Ishikawa (cell line): ENCODE data around the gene SCYGR6.

ENCODE experiments used
- CEBPB ChIP-seq: IDR thresholded peaks from 2 replicates; pipeline ENCODE4 v1.6.1; 2012
- CREB1 ChIP-seq: IDR thresholded peaks from 2 replicates; pipeline ENCODE4 v1.6.1; 2012; ENCODE audit warnings: low read depth
- EGR1 ChIP-seq: IDR thresholded peaks from 2 replicates; pipeline ENCODE4 v1.6.1; 2012
- EP300 ChIP-seq: IDR thresholded peaks from 2 replicates; pipeline ENCODE4 v1.6.1; 2012; ENCODE audit warnings: borderline replicate concordance
- FOXM1 ChIP-seq: IDR thresholded peaks from 2 replicates; pipeline ENCODE4 v1.6.1; 2012; ENCODE audit warnings: low read depth, borderline replicate concordance
- MAX ChIP-seq: IDR thresholded peaks from 2 replicates; pipeline ENCODE4 v1.6.1; 2012
- NFIC ChIP-seq: IDR thresholded peaks from 2 replicates; pipeline ENCODE4 v1.6.1; 2012
- RAD21 ChIP-seq: IDR thresholded peaks from 2 replicates; pipeline ENCODE4 v1.6.1; 2012; ENCODE audit warnings: low read depth
- REST ChIP-seq: IDR thresholded peaks from 2 replicates; pipeline ENCODE4 v1.6.1; 2012; ENCODE audit warnings: low read depth, mild to moderate bottlenecking
- TAF1 ChIP-seq: IDR thresholded peaks from 2 replicates; pipeline ENCODE4 v1.6.1; 2012; ENCODE audit warnings: low read depth, mild to moderate bottlenecking
- TCF12 ChIP-seq: IDR thresholded peaks from 2 replicates; pipeline ENCODE4 v1.6.1; 2012; ENCODE audit warnings: low read depth
- TEAD4 ChIP-seq: IDR thresholded peaks from 2 replicates; pipeline ENCODE4 v1.6.1; 2012
- USF1 ChIP-seq: IDR thresholded peaks from 2 replicates; pipeline ENCODE4 v1.6.1; 2012
- YY1 ChIP-seq: IDR thresholded peaks from 2 replicates; pipeline ENCODE4 v1.6.1; 2012; ENCODE audit warnings: low read depth
- ZBTB7A ChIP-seq: IDR thresholded peaks from 2 replicates; pipeline ENCODE4 v1.6.1; 2012; ENCODE audit warnings: low read depth

Gene SCYGR6

GRCh38 chr2:227696990-227697679 lies 27.4 kb downstream of the SCYGR6 start:
- TF ChIP-seq TEAD4: no peak
- no peak for TF ChIP-seq NFIC
- TF ChIP-seq RAD21: no peak
- TF ChIP-seq CEBPB: no peak
- no peak for TF ChIP-seq TCF12
- no peak for TF ChIP-seq EP300
- TF ChIP-seq ZBTB7A: no peak
- TF ChIP-seq MAX: no peak
- TF ChIP-seq YY1: no peak
- TF ChIP-seq CREB1: no peak
- no peak for TF ChIP-seq EGR1
- no peak for TF ChIP-seq REST
- TF ChIP-seq FOXM1: no peak
- TF ChIP-seq USF1: no peak

- no peak for TF ChIP-seq RAD21
- no peak for TF ChIP-seq NFIC
- no peak for TF ChIP-seq TAF1
- TF ChIP-seq FOXM1: no peak
- no peak for TF ChIP-seq YY1
- TF ChIP-seq TEAD4: no peak
- no peak for TF ChIP-seq MAX
- no peak for TF ChIP-seq CREB1
These were observed 37.4 kb downstream of the SCYGR6 start for GRCh38 chr2:227687189-227687588.

- no peak for TF ChIP-seq CEBPB
These were observed 40.3 kb downstream of the SCYGR6 start for GRCh38 chr2:227684258-227684657.

GRCh38 chr2:227677928-227678327 lies 46.6 kb downstream of the SCYGR6 start:
- no peak for TF ChIP-seq MAX
- no peak for TF ChIP-seq RAD21
- TF ChIP-seq YY1: no peak
- TF ChIP-seq TCF12: no peak
- TF ChIP-seq REST: no peak
- TF ChIP-seq EGR1: no peak

- no peak for TF ChIP-seq REST
- TF ChIP-seq MAX: no peak
- no peak for TF ChIP-seq TEAD4
- no peak for TF ChIP-seq RAD21
- TF ChIP-seq YY1: no peak
- TF ChIP-seq EP300: no peak
These were observed 50.1 kb downstream of the SCYGR6 start for GRCh38 chr2:227674485-227674884.
